Measurements from ENCODE around the gene APLN.

APLN gene

DNA sequence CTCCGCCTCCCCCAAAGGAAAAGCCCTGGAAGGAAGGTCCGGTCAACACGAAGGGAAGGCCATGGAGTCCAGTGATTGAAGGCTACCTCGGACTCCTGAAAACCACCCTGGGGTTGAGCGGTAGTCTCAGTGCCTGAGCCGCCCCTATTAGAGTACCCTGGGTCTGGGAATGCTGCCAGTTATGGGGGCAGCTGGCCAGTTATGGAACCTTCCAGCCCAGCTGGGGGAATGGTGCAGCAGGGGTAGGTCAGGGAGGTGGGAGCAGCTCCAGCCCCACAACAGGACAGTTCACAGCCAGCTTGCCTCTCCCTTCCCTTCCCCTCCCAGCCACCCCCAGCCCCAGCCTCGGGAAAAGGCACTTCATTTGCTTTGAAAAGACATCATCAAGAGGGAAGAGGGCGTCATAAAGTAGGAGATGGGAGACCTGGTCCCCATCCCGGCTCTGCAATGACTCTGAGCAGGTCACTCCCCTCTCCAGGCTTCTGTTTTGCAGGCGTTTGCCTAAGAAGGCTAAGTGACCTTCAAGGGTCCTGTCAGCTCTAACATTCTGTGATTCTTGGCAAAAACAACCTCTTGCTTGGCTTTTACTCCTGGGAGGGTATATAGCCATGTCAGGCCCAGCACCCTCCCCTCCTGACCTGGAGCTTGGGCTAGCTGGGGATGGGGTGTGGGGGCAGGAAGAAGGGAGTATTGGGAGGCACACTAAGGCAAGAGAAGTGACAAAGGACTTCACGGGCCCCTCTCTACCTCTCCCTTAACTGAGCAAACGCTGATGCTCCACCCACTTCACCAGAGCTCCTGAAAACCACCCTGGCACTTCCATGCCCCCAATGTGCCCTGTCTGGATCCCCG, 8.0 kb downstream of the APLN start:
- DNase-seq (ENCODE audit: extremely low read depth, low read depth) = no peak
- TF ChIP-seq, protein P1, sequence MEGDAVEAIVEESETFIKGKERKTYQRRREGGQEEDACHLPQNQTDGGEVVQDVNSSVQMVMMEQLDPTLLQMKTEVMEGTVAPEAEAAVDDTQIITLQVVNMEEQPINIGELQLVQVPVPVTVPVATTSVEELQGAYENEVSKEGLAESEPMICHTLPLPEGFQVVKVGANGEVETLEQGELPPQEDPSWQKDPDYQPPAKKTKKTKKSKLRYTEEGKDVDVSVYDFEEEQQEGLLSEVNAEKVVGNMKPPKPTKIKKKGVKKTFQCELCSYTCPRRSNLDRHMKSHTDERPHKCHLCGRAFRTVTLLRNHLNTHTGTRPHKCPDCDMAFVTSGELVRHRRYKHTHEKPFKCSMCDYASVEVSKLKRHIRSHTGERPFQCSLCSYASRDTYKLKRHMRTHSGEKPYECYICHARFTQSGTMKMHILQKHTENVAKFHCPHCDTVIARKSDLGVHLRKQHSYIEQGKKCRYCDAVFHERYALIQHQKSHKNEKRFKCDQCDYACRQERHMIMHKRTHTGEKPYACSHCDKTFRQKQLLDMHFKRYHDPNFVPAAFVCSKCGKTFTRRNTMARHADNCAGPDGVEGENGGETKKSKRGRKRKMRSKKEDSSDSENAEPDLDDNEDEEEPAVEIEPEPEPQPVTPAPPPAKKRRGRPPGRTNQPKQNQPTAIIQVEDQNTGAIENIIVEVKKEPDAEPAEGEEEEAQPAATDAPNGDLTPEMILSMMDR (IDR thresholded peaks at IDR 0.05; ENCODE audit: low read depth, low read length, missing control alignments) = no peak
- no peak overlapping the region for H3K4me3 ChIP-seq (replicated peaks; ENCODE audit: low read depth, low read length)

GRCh38 chrX:129642641-129643040, 12.1 kb downstream of the APLN start:
- DNase-seq (ENCODE audit: extremely low read depth, low read depth) = no peak
- TF ChIP-seq, protein P1 (IDR thresholded peaks at IDR 0.05; ENCODE audit: low read depth, low read length, missing control alignments) = no peak
- H3K4me3 ChIP-seq (replicated peaks; ENCODE audit: low read depth, low read length) = no peak overlapping the region

GRCh38 chrX:129641941-129642340, 12.8 kb downstream of the APLN start:
- no peak for DNase-seq (ENCODE audit: extremely low read depth, low read depth)
- TF ChIP-seq, protein P1 (IDR thresholded peaks at IDR 0.05; ENCODE audit: low read depth, low read length, missing control alignments) = no peak
- H3K4me3 ChIP-seq (replicated peaks; ENCODE audit: low read depth, low read length) = no peak overlapping the region

DNA sequence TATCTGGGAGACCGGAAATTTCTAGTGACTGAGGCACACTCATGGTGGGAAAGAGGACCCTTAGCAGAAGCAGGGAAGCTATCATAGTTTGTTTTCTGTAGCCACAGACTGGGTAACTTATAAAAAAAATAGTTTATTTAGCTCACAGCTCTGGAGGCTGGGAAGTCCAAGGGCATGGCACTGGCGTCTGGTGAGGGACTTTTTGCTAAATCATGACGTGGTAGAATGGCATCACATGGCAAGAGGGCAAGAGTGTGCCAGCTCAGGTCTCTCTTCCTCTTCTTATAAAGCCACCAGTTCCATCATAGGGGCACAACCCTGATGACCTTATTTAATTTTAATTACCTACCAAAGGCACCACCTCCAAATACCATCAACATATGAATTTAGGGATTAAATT, 13.3 kb downstream of the APLN start:
- DNase-seq (ENCODE audit: extremely low read depth, low read depth) = no peak
- no peak overlapping the region for H3K4me3 ChIP-seq (replicated peaks; ENCODE audit: low read depth, low read length)
- TF ChIP-seq, protein P1 (IDR thresholded peaks at IDR 0.05; ENCODE audit: low read depth, low read length, missing control alignments) = no peak

DNA sequence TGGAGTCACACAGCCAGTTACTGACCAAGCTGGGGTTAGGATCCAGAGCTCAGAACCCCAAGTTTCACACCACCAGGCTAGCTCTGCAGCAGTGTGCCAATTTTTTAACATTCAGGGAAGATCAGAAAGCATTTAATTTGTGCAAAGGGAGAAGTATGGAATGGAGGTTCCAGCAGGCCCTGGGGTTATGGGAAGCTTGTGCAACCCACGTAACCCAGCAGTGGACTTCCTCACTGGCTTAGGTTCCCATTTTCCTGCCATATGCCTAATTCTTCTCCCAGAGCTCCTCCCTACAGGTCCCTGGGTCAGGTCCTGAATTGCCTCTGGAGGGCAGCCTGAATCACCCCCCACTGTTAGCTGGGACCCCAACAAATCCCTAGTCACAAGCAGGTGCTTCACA, 14.0 kb downstream of the APLN start:
- no peak for DNase-seq (ENCODE audit: extremely low read depth, low read depth)
- H3K4me3 ChIP-seq (replicated peaks; ENCODE audit: low read depth, low read length) = no peak overlapping the region
- TF ChIP-seq, protein P1 (IDR thresholded peaks at IDR 0.05; ENCODE audit: low read depth, low read length, missing control alignments) = no peak

- TF ChIP-seq, protein P1 (IDR thresholded peaks at IDR 0.05; ENCODE audit: low read depth, low read length, missing control alignments) = no peak
- no peak overlapping the region for H3K4me3 ChIP-seq (replicated peaks; ENCODE audit: low read depth, low read length)
- DNase-seq (ENCODE audit: extremely low read depth, low read depth) = no peak
These were observed 15.8 kb downstream of the APLN start for GRCh38 chrX:129638917-129639316.

Data from HFF-Myc (cell line).